Kidney (tissue), 14 donors: ENCODE results near the gene ACTR2. TPM values are rescaled to one million over a fixed set of nuclear protein-coding genes. Genes with fewer than 3 reads are reported as not detected.

Source experiments
- DNase-seq, 5 donors: peaks; one replicate each; pipeline ENCODE4 v3.0.0-alpha.2; 2013 to 2020
- FAIRE-seq: peaks from 2 replicates; lab custom pipeline; 2012; peaks lifted over from hg19 to GRCh38; lab: Jason Lieb, UNC
- H3K27ac ChIP-seq, 2 donors: one replicate each; pipeline ENCODE4 v1.7.0; 2013; ENCODE audit warnings: low read depth in 2 of 2, low read length in 2 of 2, inconsistent platforms in 1 of 2
- H3K27me3 ChIP-seq: one replicate; pipeline ENCODE4 v1.7.1; 2013; ENCODE audit warnings: low read length, inconsistent platforms; ENCODE audit not compliant: control insufficient read depth, insufficient read depth
- H3K36me3 ChIP-seq, 3 donors: one replicate each; pipeline versions ENCODE4 v1.7.0 to v1.7.1; 2013; ENCODE audit warnings: low read length in 3 of 3, control low read depth in 1 of 3, inconsistent platforms in 1 of 3; ENCODE audit not compliant: insufficient read depth in 3 of 3, control insufficient read depth in 2 of 3
- H3K4me1 ChIP-seq, 3 donors: one replicate each; pipeline versions ENCODE4 v1.7.0 to v1.7.1; 2013; ENCODE audit warnings: low read length in 3 of 3, inconsistent platforms in 1 of 3, low read depth in 1 of 3; ENCODE audit not compliant: control insufficient read depth in 2 of 3, insufficient read depth in 2 of 3
- H3K4me3 ChIP-seq, 3 donors: one replicate each; pipeline versions ENCODE4 v1.7.0 to v1.8.1; 2013; ENCODE audit warnings: low read length in 3 of 3, control low read depth in 1 of 3, inconsistent platforms in 1 of 3
- H3K9ac ChIP-seq, 3 donors: one replicate each; pipeline versions ENCODE4 v1.7.0 to v1.7.1; 2013; ENCODE audit warnings: low read length in 3 of 3, control low read depth in 1 of 3, inconsistent platforms in 1 of 3
- H3K9me3 ChIP-seq, 3 donors: one replicate each; pipeline versions ENCODE4 v1.7.0 to v1.7.1; 2013; ENCODE audit warnings: low read length in 3 of 3, control low read depth in 1 of 3, inconsistent platforms in 1 of 3; ENCODE audit not compliant: control insufficient read depth in 2 of 3, insufficient read depth in 1 of 3
- CTCF ChIP-seq: IDR thresholded peaks from 3 replicates; pipeline ENCODE4 v1.5.1; 2012; ENCODE audit warnings: mild to moderate bottlenecking, moderate library complexity, borderline replicate concordance; ENCODE audit not compliant: insufficient read depth; ENCODE audit errors: extremely low read depth
- intact Hi-C: fragments of 100-400 bp; cut with DNase I; formaldehyde crosslinking; loops from one replicate; pipeline ENCODE4 v1.11.1; 2022
- polyA plus RNA-seq: library from polyadenylated mRNA; stranded (reverse); fragments of 350-450 nt; fragmentation: Illumina TruSeq; extraction: RNeasy Lipid Tissue Mini Kit (QIAGEN cat#74804); gene quantifications from one replicate; pipeline ENCODE4 v1.2.3, GENCODE V29; 2014; ENCODE audit warnings: low read depth, low replicate concordance; ENCODE audit not compliant: insufficient read depth
- total RNA-seq: library from RNA; stranded (reverse); fragmentation: NEBNext Ultra II Directional; extraction: Animal tissue kit (Norgen Biotek cat#: 25700); gene quantifications from one replicate; pipeline ENCODE4 v1.2.1, GENCODE V29; 2021
- donor health status: control.
- donor health status: control.
- donor health status: control.
- donor health status: control.
- donor health status: control.
- donor health status: DM: yes; HTN: yes; CAD: no.
- donor health status: Normal renal cell carcinoma (clear cell type).

The ACTR2 gene
- total and polyA plus RNA-seq, 2 donors from 2014 or later = 38.5 to 230 TPM

GRCh38 chr2:65296971-65297370 lies 69.3 kb downstream of the ACTR2 start:
- DNase-seq (no peak), FAIRE-seq (no peak)
- no peaks in the 10 kb centered on the region for H3K9me3 ChIP-seq
- H3K4me1 ChIP-seq = peaks cover 0 to 4% (median 0%) of the 10 kb centered on the region in 3 donors
- intact Hi-C loops = no loop called here
- H3K27ac ChIP-seq = no peak overlapping the region
- no peak overlapping the region for H3K4me3 ChIP-seq
- no peaks in the 10 kb centered on the region for H3K27me3 ChIP-seq
- TF ChIP-seq CTCF = no peak
- H3K36me3 ChIP-seq = no peaks in the 10 kb centered on the region
- no peak overlapping the region for H3K9ac ChIP-seq

- TF ChIP-seq CTCF = no peak
- no peak overlapping the region for H3K4me3 ChIP-seq
- FAIRE-seq (no peak), DNase-seq (no peak)
- no peaks in the 10 kb centered on the region for H3K36me3 ChIP-seq
- H3K4me1 ChIP-seq = peaks cover 0 to 5% (median 0%) of the 10 kb centered on the region in 3 donors
- no peak overlapping the region for H3K9ac ChIP-seq
- intact Hi-C loops = no loop called here
- H3K9me3 ChIP-seq = no peaks in the 10 kb centered on the region
- H3K27me3 ChIP-seq = no peaks in the 10 kb centered on the region
- no peak overlapping the region for H3K27ac ChIP-seq
Observed at GRCh38 chr2:65297544-65297943, 69.9 kb downstream of the ACTR2 start.

- intact Hi-C loops = no loop called here
- no peak overlapping the region for H3K27ac ChIP-seq
- no peak for FAIRE-seq
Observed at GRCh38 chr2:65298089-65298488, 70.5 kb downstream of the ACTR2 start.

More at GRCh38 chr2:65298089-65298488, 70.5 kb downstream of the ACTR2 start:
- no peaks in the 10 kb centered on the region for H3K9me3 ChIP-seq
- no peak for DNase-seq
- H3K4me3 ChIP-seq = no peak overlapping the region
- no peaks in the 10 kb centered on the region for H3K27me3 ChIP-seq
- TF ChIP-seq CTCF = no peak
- H3K36me3 ChIP-seq = no peaks in the 10 kb centered on the region
- H3K4me1 ChIP-seq = peaks cover 0 to 5% (median 0%) of the 10 kb centered on the region in 3 donors
- H3K9ac ChIP-seq = no peak overlapping the region
